ENCODE measurements around the gene NFATC3.

NFATC3 gene

GRCh38 chr16:68073902-68074760 lies 11.0 kb upstream of the NFATC3 start:
- DNase-seq = no peak

- peak in 1 of 2 experiments; percentile 33 for DNase-seq
These were observed 10.2 kb upstream of the NFATC3 start for GRCh38 chr16:68074850-68075555.

GRCh38 chr16:68075980-68076379 lies 9.2 kb upstream of the NFATC3 start:
- no peak for DNase-seq

- DNase-seq = no peak
These were observed 8.6 kb upstream of the NFATC3 start for GRCh38 chr16:68076560-68076959.

GRCh38 chr16:68077866-68078700 lies 7.1 kb upstream of the NFATC3 start:
- no peak for DNase-seq

GRCh38 chr16:68078701-68079375 lies 6.3 kb upstream of the NFATC3 start:
- DNase-seq = no peak

GRCh38 chr16:68079376-68079625 lies 5.9 kb upstream of the NFATC3 start:
- DNase-seq = no peak

- peak; percentile 60 to 71 for DNase-seq
These were observed 5.4 kb upstream of the NFATC3 start for GRCh38 chr16:68079626-68080344.

- no peak for DNase-seq
These were observed 3.1 kb upstream of the NFATC3 start for GRCh38 chr16:68081861-68082628.

- DNase-seq = no peak
These were observed 2.4 kb upstream of the NFATC3 start for GRCh38 chr16:68082629-68083238.

GRCh38 chr16:68083239-68083781 lies 1.9 kb upstream of the NFATC3 start:
- DNase-seq = no peak

GRCh38 chr16:68083861-68084503 lies 1.2 kb upstream of the NFATC3 start:
- DNase-seq = no peak

- DNase-seq = peak; percentile 77 to 82
These were observed 489 bp upstream of the NFATC3 start for GRCh38 chr16:68084504-68085258.

GRCh38 chr16:68086336-68086841 lies 1.2 kb downstream of the NFATC3 start:
- no peak for DNase-seq

GRCh38 chr16:68086860-68087268 lies 1.7 kb downstream of the NFATC3 start:
- DNase-seq = no peak

- DNase-seq = no peak
These were observed 2.5 kb downstream of the NFATC3 start for GRCh38 chr16:68087688-68088087.

GRCh38 chr16:68088130-68088972 lies 3.2 kb downstream of the NFATC3 start:
- DNase-seq = no peak

- no peak for DNase-seq
These were observed 3.9 kb downstream of the NFATC3 start for GRCh38 chr16:68089067-68089466.

All from stimulated activated CD4-positive, alpha-beta T cell treated with anti-CD3 and anti-CD28 coated beads, Interleukin-4, amount 100 ng/mL, for 4 hours (primary cell).